Brain pericyte (primary cell): ENCODE measurements around the gene KAZALD1.
A peak's percentile ranks its signal among the peaks of the same experiment; 100 is the strongest.

Experiments used
- DNase-seq: peaks from one replicate; pipeline ENCODE4 v3.0.0-alpha.2; 2012; ENCODE audit warnings: low read depth, low spot score

The KAZALD1 gene

GRCh38 chr10:101047961-101048892, 13.6 kb upstream of the KAZALD1 start:
- DNase-seq = no peak

DNA sequence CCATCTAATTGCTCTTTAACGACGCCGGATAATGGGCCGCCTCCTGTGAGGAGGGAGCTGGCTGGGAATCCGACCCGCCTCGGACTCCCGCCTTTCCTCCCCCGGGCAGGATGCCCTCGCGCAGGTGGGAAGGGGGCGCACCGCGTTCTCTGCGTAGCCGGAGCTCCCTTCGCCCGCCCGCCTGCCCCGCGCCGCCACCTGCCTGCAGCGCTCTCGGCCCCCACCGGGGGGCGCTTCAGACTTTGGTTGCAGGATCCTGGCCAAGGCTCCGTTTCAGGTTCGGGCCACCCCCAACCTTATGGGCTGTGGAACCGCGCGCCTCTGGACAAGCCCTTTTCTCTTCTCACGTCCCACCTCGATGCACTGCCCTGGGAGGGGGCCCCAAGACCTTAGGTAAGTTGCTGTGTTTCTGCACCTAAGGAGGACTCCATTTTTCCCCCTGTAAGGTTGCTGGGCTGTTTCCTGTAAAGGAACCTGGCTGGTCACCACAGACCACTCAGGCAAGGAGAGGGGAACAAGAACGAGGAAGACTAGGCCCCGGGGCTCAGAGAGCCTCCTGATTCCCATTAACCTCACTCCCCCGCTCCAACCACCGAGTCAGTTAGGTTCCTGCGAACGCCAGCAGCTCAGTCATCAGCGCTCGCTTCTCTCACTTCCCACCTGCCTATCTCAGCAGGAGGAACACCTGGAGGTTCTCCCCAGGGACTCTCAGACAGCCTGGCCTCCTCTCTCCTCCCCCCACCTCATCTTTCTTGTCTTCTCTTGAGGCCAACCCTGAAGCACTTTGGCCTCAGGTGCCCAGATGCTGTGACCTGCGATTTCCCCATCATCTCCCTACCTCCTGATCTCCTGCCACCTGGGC, 11.3 kb upstream of the KAZALD1 start:
- no peak for DNase-seq

DNA sequence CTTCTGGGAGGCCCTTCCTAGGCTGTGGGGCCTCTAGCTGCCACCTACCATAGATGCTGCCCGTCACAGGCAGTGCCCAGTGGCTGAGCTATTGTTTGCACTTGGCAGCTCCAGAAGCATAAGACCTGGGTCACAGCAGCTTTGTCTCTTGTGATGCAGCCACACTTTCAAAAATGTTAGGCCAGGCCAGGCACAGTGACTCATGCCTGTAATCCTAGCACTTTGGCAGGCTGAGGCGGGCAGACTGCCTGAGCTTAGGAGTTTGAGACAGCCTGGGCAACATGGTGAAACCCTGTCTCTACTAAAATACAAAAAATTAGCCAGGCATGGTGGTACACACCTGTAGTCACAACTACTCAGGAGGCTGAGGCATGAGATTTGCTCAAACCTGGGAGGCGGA, 9.5 kb upstream of the KAZALD1 start:
- DNase-seq = no peak

- DNase-seq = no peak
Observed at GRCh38 chr10:101053516-101053915, 8.3 kb upstream of the KAZALD1 start.

DNA sequence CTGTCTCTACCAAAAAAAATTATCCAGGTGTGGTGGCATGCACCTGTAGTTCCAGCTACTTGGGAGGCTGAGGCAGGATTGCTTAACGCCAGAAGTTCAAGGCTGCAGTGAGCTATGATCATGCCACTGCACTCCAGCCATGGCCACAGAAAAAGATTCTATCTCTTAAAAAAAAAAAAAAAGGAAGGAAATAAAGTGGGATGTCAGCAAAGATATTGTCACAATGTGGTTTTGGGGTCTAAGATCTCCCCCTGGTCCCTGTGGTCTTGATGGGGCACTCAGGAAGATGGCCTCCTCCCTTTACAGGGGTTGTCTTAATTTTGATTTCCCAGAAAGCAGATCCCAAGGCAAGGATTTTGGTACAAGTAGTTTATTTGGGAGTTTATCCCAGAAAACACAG, 7.4 kb upstream of the KAZALD1 start:
- no peak for DNase-seq

DNA sequence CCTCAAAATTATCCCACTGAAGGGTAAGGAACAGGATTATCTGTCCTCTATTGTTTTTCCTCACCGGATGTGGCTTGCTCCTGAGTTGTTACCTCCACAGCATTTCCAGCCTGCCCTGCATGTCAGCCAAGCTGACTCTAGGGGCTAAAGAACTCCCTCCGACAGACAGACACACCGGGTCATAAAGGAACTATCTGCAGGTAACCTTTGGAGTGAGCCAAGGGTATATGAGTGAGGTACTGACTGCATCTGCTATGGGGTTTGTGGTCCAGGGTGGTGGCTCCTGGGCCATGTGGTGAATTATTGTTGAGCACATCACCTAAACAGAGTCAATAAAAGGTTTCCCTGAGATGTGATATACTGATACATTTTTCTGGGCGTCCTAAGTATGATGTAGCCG, 6.9 kb upstream of the KAZALD1 start:
- no peak for DNase-seq

- DNase-seq = no peak
Observed at GRCh38 chr10:101055411-101055810, 6.4 kb upstream of the KAZALD1 start.

DNA sequence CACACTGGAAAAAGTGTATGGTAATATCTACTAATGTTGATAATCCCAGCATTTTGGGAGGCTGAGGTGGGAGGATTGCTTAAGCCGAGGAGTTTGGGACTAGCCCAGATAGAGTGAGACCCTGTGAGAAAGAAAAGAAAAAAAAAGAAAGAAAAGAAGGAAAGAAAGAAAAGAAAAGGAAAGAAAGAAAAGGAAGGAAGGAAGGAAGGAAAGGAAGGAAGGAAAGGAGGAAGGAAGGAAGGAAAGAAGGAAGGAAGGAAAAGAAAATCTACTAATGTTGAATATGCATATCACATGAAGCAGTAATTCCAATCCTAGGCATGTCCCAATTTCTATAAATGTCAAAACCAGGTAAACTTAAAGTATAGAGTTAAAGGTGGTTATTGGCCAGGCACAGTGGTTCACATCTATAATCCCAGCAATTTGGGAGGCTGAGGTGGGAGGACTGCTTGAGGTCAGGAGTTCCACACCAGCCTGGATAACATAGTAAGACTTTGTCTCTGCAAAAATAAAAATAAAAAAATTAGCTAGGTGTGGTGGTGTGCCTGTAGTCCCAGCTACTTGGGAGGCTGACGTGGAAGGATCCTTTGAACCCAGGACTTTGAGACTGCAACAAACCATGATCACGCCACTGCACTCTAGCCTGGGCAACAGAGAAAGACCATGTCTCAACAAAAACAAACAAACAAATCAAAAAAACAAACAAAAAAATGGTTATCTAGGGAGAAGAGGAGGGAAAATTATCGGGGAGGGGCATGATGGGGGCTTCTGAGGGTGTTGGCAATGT, 5.2 kb upstream of the KAZALD1 start:
- DNase-seq = no peak

DNA sequence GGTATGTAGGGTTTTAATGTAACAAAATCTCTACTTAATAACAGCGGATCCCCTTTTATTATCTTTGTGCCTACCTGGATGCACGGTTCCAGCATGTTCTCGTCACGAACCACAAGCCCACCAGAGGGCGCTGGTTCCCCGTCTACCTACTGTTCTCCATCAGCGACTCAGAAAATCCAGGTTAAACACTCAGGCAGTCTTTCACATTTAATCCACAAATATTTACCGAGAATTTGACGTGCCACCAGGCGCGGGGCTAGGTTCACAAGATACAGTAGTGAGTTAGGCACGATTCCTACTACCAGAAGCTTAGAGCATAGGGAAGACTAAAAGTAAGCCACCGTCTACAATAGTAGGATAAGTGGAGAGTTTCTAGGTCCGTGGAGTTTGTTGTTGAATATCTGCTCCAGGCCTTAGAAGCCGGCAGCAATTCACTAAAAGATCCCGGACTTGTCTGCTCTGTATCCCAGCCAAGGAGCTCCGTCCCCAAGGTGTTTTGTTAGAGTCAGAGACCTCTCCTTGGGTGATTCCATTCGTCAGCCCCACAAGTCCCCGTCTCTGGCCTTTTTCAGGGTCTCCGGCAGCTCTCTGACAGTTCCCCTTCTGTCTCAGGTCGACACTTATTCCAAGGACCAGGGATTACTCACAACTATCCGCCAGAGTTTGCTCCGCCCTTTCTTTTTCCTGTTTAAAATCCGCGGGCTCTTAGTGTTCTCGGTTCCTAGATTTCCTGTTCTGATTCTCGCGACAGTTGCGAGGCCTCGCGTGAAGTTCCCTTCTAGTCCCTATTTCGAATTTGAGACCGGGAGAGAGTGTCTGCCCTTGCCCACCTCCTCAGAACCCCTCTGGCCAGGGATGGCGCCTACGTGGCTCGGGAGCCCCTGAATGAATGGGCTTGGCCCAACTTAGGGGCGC, 1.5 kb upstream of the KAZALD1 start:
- DNase-seq = peak; percentile 72

DNA sequence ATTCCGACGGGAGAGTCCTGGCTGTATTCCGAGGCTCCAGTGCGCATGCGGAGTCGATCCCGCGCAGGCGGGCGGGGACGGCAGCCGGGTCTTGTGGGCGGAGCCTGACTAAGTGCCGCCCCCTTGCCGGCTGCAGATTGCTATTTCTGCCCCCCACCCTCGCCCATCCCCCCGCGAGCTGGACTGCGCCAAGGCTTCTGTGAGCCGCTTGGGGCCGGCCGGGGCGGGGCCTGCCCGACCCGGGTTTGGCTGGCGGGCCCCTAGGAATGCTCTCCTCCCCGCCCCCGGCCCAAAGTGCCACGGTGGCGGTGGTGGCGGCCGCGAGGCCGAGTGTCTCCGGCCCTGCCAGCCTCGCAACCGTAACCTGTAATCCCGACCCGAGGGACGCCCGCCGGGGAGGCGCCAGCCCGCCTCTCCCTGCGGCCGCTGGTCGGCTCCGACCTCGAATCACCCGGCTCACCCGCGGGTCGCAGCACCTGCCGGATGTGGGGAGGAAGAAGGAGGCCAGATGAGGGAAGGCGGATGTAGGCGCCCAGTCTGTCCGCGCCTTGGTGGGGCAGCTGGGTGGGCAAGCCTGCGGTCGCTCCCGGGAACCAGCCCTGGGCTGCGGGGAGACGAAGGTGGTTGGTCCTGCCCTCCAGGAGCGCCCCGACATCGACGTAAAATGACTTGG, 702 bp upstream of the KAZALD1 start:
- no peak for DNase-seq

GRCh38 chr10:101062232-101063049, 652 bp downstream of the KAZALD1 start:
- DNase-seq = no peak

- DNase-seq = no peak
Observed at GRCh38 chr10:101063050-101063525, 1.3 kb downstream of the KAZALD1 start.

- DNase-seq = no peak
Observed at GRCh38 chr10:101063548-101064414, 2.0 kb downstream of the KAZALD1 start.

DNA sequence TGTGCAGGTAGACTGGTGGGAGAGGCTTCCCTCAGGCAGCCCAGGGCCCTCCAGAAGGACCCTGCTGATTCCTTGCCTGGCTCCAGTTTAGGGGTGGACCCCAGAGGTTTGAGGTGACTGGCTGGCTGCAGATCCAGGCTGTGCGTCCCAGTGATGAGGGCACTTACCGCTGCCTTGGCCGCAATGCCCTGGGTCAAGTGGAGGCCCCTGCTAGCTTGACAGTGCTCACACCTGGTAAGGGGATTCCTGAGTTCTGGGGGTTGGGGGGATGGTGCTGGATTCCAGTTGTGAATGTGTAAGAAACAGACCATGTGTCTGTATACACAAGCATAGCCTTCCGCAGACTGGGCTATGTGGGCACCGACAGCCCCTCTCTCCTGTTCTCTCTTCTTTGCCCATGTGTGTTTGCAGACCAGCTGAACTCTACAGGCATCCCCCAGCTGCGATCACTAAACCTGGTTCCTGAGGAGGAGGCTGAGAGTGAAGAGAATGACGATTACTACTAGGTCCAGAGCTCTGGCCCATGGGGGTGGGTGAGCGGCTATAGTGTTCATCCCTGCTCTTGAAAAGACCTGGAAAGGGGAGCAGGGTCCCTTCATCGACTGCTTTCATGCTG, 2.7 kb downstream of the KAZALD1 start:
- no peak for DNase-seq

- no peak for DNase-seq
Observed at GRCh38 chr10:101065481-101066145, 3.8 kb downstream of the KAZALD1 start.

GRCh38 chr10:101066146-101066895, 4.5 kb downstream of the KAZALD1 start:
- DNase-seq = no peak
